Suprapubic skin (tissue), 4 donors: Measurements from ENCODE around the gene KCNT1. TPM values are rescaled to one million over a fixed set of nuclear protein-coding genes. Genes with fewer than 3 reads are reported as not detected.

Experiments
- DNase-seq, 2 donors: peaks; one replicate each; pipeline ENCODE4 v3.0.0-alpha.2; 2019; ENCODE audit warnings: low spot score in 2 of 2
- H3K27ac ChIP-seq: fragments of 200-600 bp; sonication (generic); one replicate; pipeline ENCODE4 v1.5.1; 2019
- H3K27me3 ChIP-seq: fragments of 200-600 bp; sonication (generic); one replicate; pipeline ENCODE4 v1.5.1; 2019
- H3K36me3 ChIP-seq: fragments of 200-600 bp; sonication (generic); one replicate; pipeline ENCODE4 v1.5.1; 2019
- H3K4me1 ChIP-seq: fragments of 200-600 bp; sonication (generic); one replicate; pipeline ENCODE4 v1.5.1; 2019
- H3K4me3 ChIP-seq: fragments of 200-600 bp; sonication (generic); one replicate; pipeline ENCODE4 v1.5.1; 2019; ENCODE audit warnings: mild to moderate bottlenecking
- H3K9me3 ChIP-seq: fragments of 200-600 bp; sonication (generic); one replicate; pipeline ENCODE4 v1.5.1; 2019
- CTCF ChIP-seq, 2 donors: fragments of 200-600 bp in 1 of 2; fragments of 450-650 bp in 1 of 2; sonication (generic) in 1 of 2; IDR thresholded peaks; one replicate each; pipeline ENCODE4 v1.5.1; 2016 to 2019; ENCODE audit warnings: antibody characterized with exemption in 2 of 2, mild to moderate bottlenecking in 1 of 2, moderate library complexity in 1 of 2
- EP300 ChIP-seq: sonication (generic); formaldehyde crosslinking; IDR thresholded peaks from one replicate; pipeline ENCODE4 v1.6.1; 2017; ENCODE audit warnings: antibody characterized with exemption
- POLR2A ChIP-seq, 2 donors: fragments of 450-650 bp; IDR thresholded peaks; one replicate each; pipeline ENCODE4 v1.6.1; 2017; ENCODE audit warnings: antibody characterized with exemption in 2 of 2, mild to moderate bottlenecking in 2 of 2, moderate library complexity in 2 of 2
- POLR2AphosphoS5 ChIP-seq, 3 donors: sonication (generic); formaldehyde crosslinking; IDR thresholded peaks; one replicate each; pipeline ENCODE4 v1.6.1; 2017; ENCODE audit warnings: antibody characterized with exemption in 3 of 3
- WGBS: methylation state at CpG from one replicate; pipeline ENCODE4 v1.1.5; 2018; 5-methylcytosine and 5-hydroxymethylcytosine counted together
- total RNA-seq, 4 donors: library from RNA; depleted of rRNA; stranded (reverse); fragments of >200 nt; gene quantifications; one replicate each; pipeline ENCODE4 v1.1.0, GENCODE V29; 2016

KCNT1 gene
- total RNA-seq, 4 donors from 2014 or later: 0.10 to 0.23 TPM; not detected in 2

GRCh38 chr9:135787776-135788575, 86.0 kb downstream of the KCNT1 start:
- H3K4me1 ChIP-seq: no peaks in the 10 kb centered on the region
- 84% methylated on average over 22 of the region's 38 CpGs for WGBS
- no peaks in the 10 kb centered on the region for H3K9me3 ChIP-seq
- no peak for DNase-seq
- H3K4me3 ChIP-seq: no peak overlapping the region
- no peaks in the 10 kb centered on the region for H3K36me3 ChIP-seq
- TF ChIP-seq POLR2AphosphoS5 (IDR thresholded peaks at IDR 0.05) (no peak), EP300 (no peak), CTCF (IDR thresholded peaks at IDR 0.05) (no peak), POLR2A (IDR thresholded peaks at IDR 0.05) (no peak)
- peaks cover 43% of the 10 kb centered on the region for H3K27me3 ChIP-seq
- H3K27ac ChIP-seq: no peak overlapping the region

DNA sequence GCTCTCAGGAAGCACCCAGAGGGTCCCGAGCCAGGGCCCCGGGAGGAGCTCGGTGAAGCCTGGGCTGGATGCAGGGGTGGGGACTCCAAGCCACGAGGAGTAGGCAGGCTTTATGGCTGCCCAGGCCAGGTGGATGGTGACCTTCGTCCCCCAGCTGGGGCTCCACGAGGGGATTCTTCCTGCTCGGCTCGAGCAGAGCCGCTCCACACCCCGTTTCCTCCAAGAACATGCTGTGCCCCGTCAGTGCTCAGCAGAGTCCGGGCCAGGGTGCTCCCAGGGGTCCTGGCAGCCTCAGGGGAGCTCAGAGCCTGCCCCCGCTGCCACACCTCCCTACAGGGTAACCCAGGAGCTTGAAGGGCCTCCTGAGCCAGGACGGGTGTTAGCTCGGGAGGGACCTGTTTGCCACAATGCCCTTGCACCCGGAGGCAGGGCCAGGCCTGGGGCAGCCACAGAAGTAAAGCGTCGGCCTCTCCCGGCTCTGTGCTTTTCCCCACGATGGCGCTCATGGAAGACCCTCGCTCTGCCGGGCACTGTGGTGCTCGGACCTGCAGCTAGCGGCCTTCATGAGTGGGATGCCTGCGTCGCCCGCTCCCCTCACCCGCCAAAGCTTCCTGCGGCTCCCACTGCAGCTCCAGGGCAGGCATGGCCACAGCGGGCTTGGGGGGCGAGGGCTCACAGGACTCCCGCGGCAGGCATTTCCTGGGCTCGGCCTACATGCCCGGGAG, 86.8 kb downstream of the KCNT1 start:
- TF ChIP-seq POLR2AphosphoS5 (IDR thresholded peaks at IDR 0.05): no peak
- no peak for TF ChIP-seq EP300
- Histone ChIP-seq H3K4me1 (no peaks in the 10 kb centered on the region), H3K9me3 (no peaks in the 10 kb centered on the region), H3K4me3 (no peak overlapping the region), H3K27ac (no peak overlapping the region), H3K27me3 (peaks cover 39% of the 10 kb centered on the region), H3K36me3 (no peaks in the 10 kb centered on the region)
- WGBS: 88% methylated on average over 14 of the region's 36 CpGs
- no peak for DNase-seq

GRCh38 chr9:135789838-135790291, 87.9 kb downstream of the KCNT1 start:
- 81% methylated on average over 3 of the region's 13 CpGs for WGBS
- H3K4me3 ChIP-seq: no peak overlapping the region
- no peak for TF ChIP-seq POLR2A (IDR thresholded peaks at IDR 0.05)
- no peak for TF ChIP-seq POLR2AphosphoS5 (IDR thresholded peaks at IDR 0.05)
- TF ChIP-seq EP300: no peak
- no peak for TF ChIP-seq CTCF (IDR thresholded peaks at IDR 0.05)
- peaks cover 35% of the 10 kb centered on the region for H3K27me3 ChIP-seq
- DNase-seq: no peak
- no peak overlapping the region for H3K27ac ChIP-seq
- no peaks in the 10 kb centered on the region for H3K36me3 ChIP-seq
- no peaks in the 10 kb centered on the region for H3K9me3 ChIP-seq
- no peaks in the 10 kb centered on the region for H3K4me1 ChIP-seq

GRCh38 chr9:135790356-135790755, 88.4 kb downstream of the KCNT1 start:
- Histone ChIP-seq H3K4me3 (no peak overlapping the region), H3K27ac (no peak overlapping the region), H3K27me3 (peaks cover 31% of the 10 kb centered on the region), H3K4me1 (no peaks in the 10 kb centered on the region), H3K36me3 (no peaks in the 10 kb centered on the region), H3K9me3 (no peaks in the 10 kb centered on the region)
- WGBS: 90% methylated on average over 6 of the region's 10 CpGs
- TF ChIP-seq EP300: no peak
- no peak for TF ChIP-seq POLR2A (IDR thresholded peaks at IDR 0.05)
- no peak for TF ChIP-seq CTCF (IDR thresholded peaks at IDR 0.05)
- no peak for TF ChIP-seq POLR2AphosphoS5 (IDR thresholded peaks at IDR 0.05)
- DNase-seq: no peak

DNA sequence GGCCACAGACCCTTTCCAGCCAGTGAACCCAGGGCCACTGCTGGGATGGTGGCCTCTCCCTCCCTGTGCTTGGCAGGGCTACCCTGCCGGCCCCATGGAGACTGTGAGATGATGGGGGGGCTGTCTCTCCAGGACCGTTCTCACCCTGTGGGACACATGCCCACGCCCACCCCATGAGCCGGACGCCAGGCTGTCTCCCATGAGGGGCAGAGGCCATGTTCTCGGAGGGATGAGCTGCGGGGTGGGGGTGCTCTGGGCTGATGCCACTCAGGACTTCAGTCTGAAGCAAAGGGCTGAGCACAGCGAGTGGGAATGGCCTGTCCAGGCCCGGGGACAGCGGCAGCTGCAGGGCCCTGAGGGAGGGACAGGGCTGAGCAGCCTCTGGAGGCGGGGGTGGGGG, 88.9 kb downstream of the KCNT1 start:
- Histone ChIP-seq H3K36me3 (no peaks in the 10 kb centered on the region), H3K27me3 (peaks cover 31% of the 10 kb centered on the region), H3K27ac (no peak overlapping the region), H3K4me1 (no peaks in the 10 kb centered on the region), H3K9me3 (no peaks in the 10 kb centered on the region), H3K4me3 (no peak overlapping the region)
- 80% methylated on average over 6 of the region's 11 CpGs for WGBS
- no peak for DNase-seq
- no peak for TF ChIP-seq POLR2A (IDR thresholded peaks at IDR 0.05)
- no peak for TF ChIP-seq EP300
- TF ChIP-seq POLR2AphosphoS5 (IDR thresholded peaks at IDR 0.05): no peak
- no peak for TF ChIP-seq CTCF (IDR thresholded peaks at IDR 0.05)
